ENCODE data around the gene ETFA.

GRCh38 chr15:76200641-76201105 lies 110.6 kb downstream of the ETFA start:
- TF ChIP-seq CEBPB (IDR thresholded peaks at IDR 0.05; ENCODE audit: borderline replicate concordance in 1 of 2, low read depth in 2 of 2, low read length in 2 of 2): no peak
- TF ChIP-seq SMARCA5 (IDR thresholded peaks at IDR 0.05): no peak
- TF ChIP-seq DPF2 (IDR thresholded peaks at IDR 0.05): no peak
- no peak for TF ChIP-seq CTCF (IDR thresholded peaks at IDR 0.05 in 2 of 3, conservative IDR thresholded peaks at IDR 0.05 in 1 of 3; ENCODE audit: control insufficient read depth in 2 of 3, extremely low read depth in 1 of 3, insufficient read depth in 1 of 3, low read depth in 3 of 3, low read length in 3 of 3)
- TF ChIP-seq SIN3A (IDR thresholded peaks at IDR 0.05; ENCODE audit: low read depth, low read length): no peak
- TF ChIP-seq BHLHE40 (IDR thresholded peaks at IDR 0.05; ENCODE audit: borderline replicate concordance in 1 of 2, low read depth in 2 of 2, low read length in 1 of 2): no peak
- TF ChIP-seq MYC (IDR thresholded peaks at IDR 0.05; ENCODE audit: insufficient read depth, insufficient read length, insufficient replicate concordance, low read length, severe bottlenecking): no peak
- no peak for TF ChIP-seq HDAC2 (IDR thresholded peaks at IDR 0.05)
- TF ChIP-seq ESRRA (IDR thresholded peaks at IDR 0.05; ENCODE audit: low read length): no peak
- TF ChIP-seq POLR2A (IDR thresholded peaks at IDR 0.05; ENCODE audit: low read depth, low read length): no peak
- no peak for TF ChIP-seq ZBTB33 (IDR thresholded peaks at IDR 0.05)
- TF ChIP-seq FOXK2 (IDR thresholded peaks at IDR 0.05): no peak
- no peak for TF ChIP-seq SMC3 (IDR thresholded peaks at IDR 0.05; ENCODE audit: borderline replicate concordance, low read length)

Data from GM12878 (cell line).